Body of pancreas (tissue), 4 donors: ENCODE results near the gene MORN3. TPM values are rescaled to one million over a fixed set of nuclear protein-coding genes. Genes with fewer than 3 reads are reported as not detected.
"Not testable (repeated sequence)": the region's sequence is repeated elsewhere in the genome, so short reads cannot be mapped to it uniquely, and the experiment has no call there.

Source experiments
- ATAC-seq: fragments of 150-250 bp; one replicate; pipeline ENCODE4 v1.9.1; 2016
- DNase-seq, 4 donors: peaks; one replicate each; pipeline ENCODE4 v3.0.0-alpha.2; 2019
- H3K27ac ChIP-seq, 4 donors: fragments of 200-600 bp; sonication (generic); 1 replicate in 3 of 4; 2 replicates in 1 of 4; pipeline versions ENCODE4 v1.5.1 to v1.6.1; 2016 to 2019; ENCODE audit warnings: mild to moderate bottlenecking in 1 of 4, mixed read lengths in 1 of 4, moderate library complexity in 1 of 4
- H3K27me3 ChIP-seq, 2 donors: fragments of 200-600 bp; sonication (generic); one replicate each; pipeline ENCODE4 v1.6.0; 2016; ENCODE audit warnings: mild to moderate bottlenecking in 1 of 2
- H3K36me3 ChIP-seq, 2 donors: fragments of 200-600 bp; sonication (generic); replicated peaks in 1 of 2; 2 replicates each; pipeline ENCODE4 v1.5.1; 2016; ENCODE audit warnings: low read depth in 2 of 2; ENCODE audit not compliant: insufficient read depth in 1 of 2
- H3K4me1 ChIP-seq: fragments of 200-600 bp; sonication (generic); one replicate; pipeline ENCODE4 v1.6.0; 2016
- H3K4me3 ChIP-seq, 2 donors: fragments of 200-600 bp; sonication (generic); 1 replicate in 1 of 2; 2 replicates in 1 of 2; pipeline ENCODE4 v1.5.1; 2016 to 2019
- H3K9me3 ChIP-seq, 3 donors: fragments of 200-600 bp; sonication (generic); 1 replicate in 2 of 3; 2 replicates in 1 of 3; pipeline ENCODE4 v1.5.1; 2016
- POLR2A ChIP-seq, 3 donors: fragments of 450-650 bp; IDR thresholded peaks; one replicate each; pipeline ENCODE4 v1.6.1; 2016; ENCODE audit warnings: antibody characterized with exemption in 3 of 3, mild to moderate bottlenecking in 2 of 3
- WGBS, 2 donors: methylation state at CpG; one replicate each; pipeline ENCODE4 v1.1.5; 2017; 5-methylcytosine and 5-hydroxymethylcytosine counted together
- intact Hi-C: fragments of 100-400 bp; cut with DNase I; formaldehyde crosslinking; loops from one replicate; pipeline ENCODE4 v1.15.1; 2023
- total RNA-seq, 2 donors: library from RNA; depleted of rRNA; stranded (reverse); fragments of >200 nt; gene quantifications; one replicate each; pipeline ENCODE4 v1.1.0, GENCODE V29; 2016
- TF ChIP-seq, protein P1 (sequence below), 7 experiments: fragments of 450-650 bp in 4 of 7; fragments of 200-600 bp in 3 of 7; sonication (generic) in 3 of 7; IDR thresholded peaks; one replicate each; pipeline ENCODE4 v1.5.1; 2016 to 2019; ENCODE audit warnings: antibody characterized with exemption in 7 of 7

MORN3 gene
- total RNA-seq, 2 donors from 2014 or later: not detected

DNA sequence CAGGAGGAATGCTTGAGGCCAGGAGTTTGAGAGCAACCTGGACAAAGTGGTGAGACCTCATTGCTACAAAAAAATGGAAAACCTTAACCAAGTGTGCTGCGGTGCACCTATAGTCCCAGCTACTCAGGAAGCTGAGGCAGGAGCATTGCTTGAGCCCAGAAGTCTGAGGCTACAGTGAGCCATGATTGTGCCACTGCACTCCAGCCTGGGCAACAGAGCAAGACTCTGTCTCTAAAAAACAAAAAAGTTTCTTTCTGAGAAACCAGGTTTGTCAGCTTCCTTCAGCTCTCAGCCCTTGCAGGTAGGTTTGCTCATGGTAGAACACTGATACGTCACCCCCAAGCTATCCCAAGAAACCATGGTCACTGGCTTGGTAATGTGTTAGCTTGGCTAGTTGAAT lies 20.0 kb upstream of the MORN3 start:
- H3K4me3 ChIP-seq: no peak overlapping the region

DNA sequence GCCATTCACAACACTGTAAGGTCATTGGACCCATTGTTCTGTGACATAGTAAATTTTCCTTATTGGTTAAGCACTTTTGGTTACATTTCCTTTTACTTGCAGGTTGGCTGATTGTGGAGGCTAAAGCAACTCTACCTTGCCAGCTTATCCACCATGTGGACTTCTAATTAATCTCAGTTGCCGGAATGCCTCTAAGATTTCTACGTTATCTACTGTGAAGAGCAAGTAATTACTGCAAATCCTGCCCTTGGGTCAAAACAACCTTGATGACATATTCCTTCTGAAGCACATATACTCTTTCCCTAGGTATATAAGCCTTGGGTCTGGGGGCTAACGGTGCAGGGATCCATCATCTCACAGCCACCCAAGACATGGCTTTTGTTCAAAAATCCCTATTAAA lies 19.5 kb upstream of the MORN3 start:
- 53 to 77% methylated on average over 3 of the region's 3 CpGs for WGBS, 2 donors
- H3K27ac ChIP-seq: no peak overlapping the region
- no peak for ATAC-seq

More for the DNA sequence above, 20.0 kb upstream of the MORN3 start:
- H3K4me1 ChIP-seq: peaks cover 5% of the 10 kb centered on the region
- no peaks in the 10 kb centered on the region for H3K9me3 ChIP-seq
- H3K27ac ChIP-seq: no peak overlapping the region
- WGBS, 2 donors: 86 to 93% methylated on average over 1 to 2 of the region's 2 CpGs
- no peaks in the 10 kb centered on the region for H3K27me3 ChIP-seq
- no peak for DNase-seq
- intact Hi-C loops: loop anchor here (10.0 kb wide), 1 partner anchor 65 kb away; the partner anchor contains the start of gene ORAI1
- no peak for ATAC-seq
- TF ChIP-seq POLR2A (IDR thresholded peaks at IDR 0.05): no peak
- TF ChIP-seq, protein P1, sequence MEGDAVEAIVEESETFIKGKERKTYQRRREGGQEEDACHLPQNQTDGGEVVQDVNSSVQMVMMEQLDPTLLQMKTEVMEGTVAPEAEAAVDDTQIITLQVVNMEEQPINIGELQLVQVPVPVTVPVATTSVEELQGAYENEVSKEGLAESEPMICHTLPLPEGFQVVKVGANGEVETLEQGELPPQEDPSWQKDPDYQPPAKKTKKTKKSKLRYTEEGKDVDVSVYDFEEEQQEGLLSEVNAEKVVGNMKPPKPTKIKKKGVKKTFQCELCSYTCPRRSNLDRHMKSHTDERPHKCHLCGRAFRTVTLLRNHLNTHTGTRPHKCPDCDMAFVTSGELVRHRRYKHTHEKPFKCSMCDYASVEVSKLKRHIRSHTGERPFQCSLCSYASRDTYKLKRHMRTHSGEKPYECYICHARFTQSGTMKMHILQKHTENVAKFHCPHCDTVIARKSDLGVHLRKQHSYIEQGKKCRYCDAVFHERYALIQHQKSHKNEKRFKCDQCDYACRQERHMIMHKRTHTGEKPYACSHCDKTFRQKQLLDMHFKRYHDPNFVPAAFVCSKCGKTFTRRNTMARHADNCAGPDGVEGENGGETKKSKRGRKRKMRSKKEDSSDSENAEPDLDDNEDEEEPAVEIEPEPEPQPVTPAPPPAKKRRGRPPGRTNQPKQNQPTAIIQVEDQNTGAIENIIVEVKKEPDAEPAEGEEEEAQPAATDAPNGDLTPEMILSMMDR (IDR thresholded peaks at IDR 0.05): no peak
- no peaks in the 10 kb centered on the region for H3K36me3 ChIP-seq

DNA sequence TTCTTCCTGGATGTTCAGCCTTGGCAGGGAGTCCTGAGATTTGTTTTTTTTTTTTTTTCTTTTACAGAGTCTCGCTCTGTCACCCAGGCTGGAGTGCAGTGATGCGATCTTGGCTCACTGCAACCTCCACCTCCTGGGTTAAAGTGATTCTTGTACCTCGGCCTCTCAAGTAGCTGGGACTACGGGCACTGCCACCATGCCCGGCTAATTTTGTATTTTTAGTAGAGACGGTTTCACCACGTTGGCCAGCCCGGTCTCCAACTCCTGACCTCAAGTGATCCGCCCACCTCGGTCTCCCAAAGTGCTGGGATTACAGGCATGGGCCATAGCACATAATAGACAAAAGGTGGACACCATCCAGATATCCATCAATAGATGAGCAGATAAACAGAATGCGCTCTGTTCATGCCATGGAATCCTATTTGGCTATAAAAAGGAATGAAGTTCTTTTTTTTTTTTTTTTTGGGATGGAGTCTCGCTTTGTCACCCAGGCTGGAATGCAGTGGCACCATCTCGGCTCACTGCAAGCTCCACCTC lies 10.3 kb upstream of the MORN3 start:
- H3K27ac ChIP-seq: peak overlapping the region in 3 of 4 donors; percentile 6 to 39 (median 21)

More for the DNA sequence above, 19.5 kb upstream of the MORN3 start:
- intact Hi-C loops: loop anchor here (10.0 kb wide), 1 partner anchor 64 kb away; the partner anchor contains the start of gene ORAI1
- Histone ChIP-seq H3K4me1 (peaks cover 5% of the 10 kb centered on the region), H3K27me3 (no peaks in the 10 kb centered on the region), H3K4me3 (no peak overlapping the region), H3K36me3 (no peaks in the 10 kb centered on the region), H3K9me3 (no peaks in the 10 kb centered on the region)
- DNase-seq: no peak
- TF ChIP-seq, protein P1 (IDR thresholded peaks at IDR 0.05): no peak
- TF ChIP-seq POLR2A (IDR thresholded peaks at IDR 0.05): no peak

DNA sequence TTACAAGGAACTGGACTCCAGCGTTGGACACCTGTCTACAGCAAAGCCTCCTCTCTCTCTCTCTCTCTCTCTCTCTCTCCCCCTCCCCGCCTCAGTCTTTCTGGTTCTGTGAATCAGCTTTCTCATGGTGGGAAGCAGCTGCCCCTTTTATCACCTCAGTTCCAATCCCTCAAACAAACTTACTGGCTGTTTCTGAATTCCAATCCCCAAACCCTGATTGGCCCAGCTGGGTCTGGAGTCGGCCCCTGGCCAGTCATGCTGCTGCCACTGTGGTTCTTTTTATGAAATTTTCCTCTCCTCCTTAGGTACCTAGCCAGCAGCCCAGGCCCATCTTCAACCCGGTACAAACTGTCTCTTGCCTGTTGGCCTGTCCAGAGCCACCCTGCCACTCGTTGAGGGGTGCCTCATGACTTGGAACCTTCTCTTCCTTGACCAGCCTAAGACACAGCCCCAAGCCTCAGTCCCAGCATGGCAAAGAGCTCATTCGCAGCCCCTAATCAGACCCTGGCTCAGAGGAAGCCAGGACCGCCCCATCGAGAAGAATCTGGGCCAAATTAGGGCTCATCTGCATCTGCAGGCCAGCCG lies 9.4 kb upstream of the MORN3 start:
- ATAC-seq (no peak), DNase-seq (no peak)
- no peaks in the 10 kb centered on the region for H3K36me3 ChIP-seq
- no peak overlapping the region for H3K4me3 ChIP-seq
- WGBS, 2 donors: 57 to 67% methylated on average over 6 to 9 of the region's 9 CpGs
- intact Hi-C loops: loop anchor here (5.0 kb wide), 1 partner anchor 132 kb away; no protein-coding TSS in a partner anchor
- peak overlapping the region in 3 of 4 donors; percentile 6 to 39 (median 21) for H3K27ac ChIP-seq
- H3K4me1 ChIP-seq: peaks cover 2% of the 10 kb centered on the region
- no peaks in the 10 kb centered on the region for H3K9me3 ChIP-seq
- no peak for TF ChIP-seq POLR2A (IDR thresholded peaks at IDR 0.05)
- TF ChIP-seq, protein P1 (IDR thresholded peaks at IDR 0.05): no peak
- no peaks in the 10 kb centered on the region for H3K27me3 ChIP-seq

More for the DNA sequence above, 10.3 kb upstream of the MORN3 start:
- not testable (repeated sequence) for H3K27me3 ChIP-seq, H3K9me3 ChIP-seq, ATAC-seq, H3K36me3 ChIP-seq, DNase-seq, H3K4me1 ChIP-seq, H3K4me3 ChIP-seq
- WGBS, 2 donors: 69 to 72% methylated on average over 13 of the region's 13 CpGs
- intact Hi-C loops: loop anchor here (5.0 to 10.0 kb wide), 3 partner anchors 55 to 182 kb away; partner anchors contain the start of gene ORAI1

DNA sequence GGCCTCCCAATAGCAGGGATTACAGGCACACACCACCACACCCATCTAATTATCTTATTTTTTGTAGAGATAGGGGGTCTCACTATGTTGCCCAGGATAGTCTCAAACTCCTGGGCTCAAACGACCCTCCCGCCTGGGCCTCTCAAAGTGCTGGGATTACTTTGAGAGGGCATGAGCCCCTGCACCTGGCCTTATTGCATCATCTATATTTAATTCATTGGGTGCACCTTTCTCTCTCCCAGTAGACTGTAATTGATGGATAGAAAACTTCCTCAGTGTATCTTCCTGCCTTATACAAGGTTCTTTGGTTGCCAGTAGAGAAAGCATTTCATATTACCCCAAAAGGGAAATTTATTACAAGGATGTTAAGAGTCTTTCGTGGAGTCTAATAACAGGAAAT lies 8.9 kb upstream of the MORN3 start:
- H3K9me3 ChIP-seq: no peaks in the 10 kb centered on the region
- 77 to 80% methylated on average over 3 of the region's 3 CpGs for WGBS, 2 donors
- no peak for DNase-seq
- H3K27ac ChIP-seq: no peak overlapping the region
- H3K36me3 ChIP-seq: no peaks in the 10 kb centered on the region
- intact Hi-C loops: loop anchor here (5.0 kb wide), 1 partner anchor 131 kb away; no protein-coding TSS in a partner anchor
- H3K4me3 ChIP-seq: no peak overlapping the region
- peaks cover 7% of the 10 kb centered on the region for H3K4me1 ChIP-seq
- no peak for ATAC-seq
- H3K27me3 ChIP-seq: no peaks in the 10 kb centered on the region
- TF ChIP-seq, protein P1 (IDR thresholded peaks at IDR 0.05): no peak
- TF ChIP-seq POLR2A (IDR thresholded peaks at IDR 0.05): no peak
